Measurements from ENCODE around the gene CFHR1.
"Not testable (repeated sequence)": the region's sequence is repeated elsewhere in the genome, so short reads cannot be mapped to it uniquely, and the experiment has no call there.

CFHR1 gene

DNA sequence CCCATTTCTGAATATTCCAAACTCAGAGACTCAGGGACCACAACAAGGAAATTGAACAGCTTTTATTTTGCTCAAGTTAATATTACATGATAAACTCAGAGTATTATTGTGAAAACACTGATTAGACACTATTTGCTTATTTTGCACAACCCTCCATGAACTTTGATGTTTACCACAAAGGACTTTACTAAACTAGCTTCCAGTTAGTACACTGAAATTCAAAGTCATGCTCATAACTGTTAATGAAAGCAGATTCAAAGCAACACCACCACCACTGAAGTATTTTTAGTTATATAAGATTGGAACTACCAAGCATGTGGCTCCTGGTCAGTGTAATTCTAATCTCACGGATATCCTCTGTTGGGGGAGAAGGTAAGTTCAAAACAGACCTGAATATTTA lies at the start of gene CFHR1:
TSS of gene CFHR1 (plus strand) at position 201 of the 400 bp plus-strand sequence. CDS start at position 315, 114 bp downstream.
- DNase-seq, H3K4me1 Mint-ChIP-seq, H3K27ac Mint-ChIP-seq, H3K9me3 Mint-ChIP-seq, H3K36me3 Mint-ChIP-seq, H3K27me3 Mint-ChIP-seq, H3K4me3 Mint-ChIP-seq, CTCF ChIA-PET: not testable (repeated sequence)

DNA sequence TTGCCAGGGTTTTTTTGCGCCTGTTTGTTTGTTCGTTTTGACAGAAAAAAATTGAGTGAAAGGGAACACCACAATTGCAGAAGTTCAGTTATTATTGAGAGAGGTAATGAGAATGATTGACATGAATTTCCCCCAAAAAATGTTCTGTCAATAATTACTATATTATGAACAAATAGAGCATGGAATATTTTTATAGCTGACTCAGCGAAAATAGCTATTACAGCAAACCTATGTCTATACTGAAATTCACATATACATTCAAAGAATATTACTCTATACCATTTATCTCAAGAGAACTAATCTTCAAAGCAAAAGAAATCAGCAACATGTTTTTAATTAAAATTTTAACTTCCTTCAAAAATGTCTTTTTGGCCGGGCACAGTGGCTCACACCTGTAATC lies 49.7 kb upstream of the CFHR1 start:
- H3K27me3 Mint-ChIP-seq, H3K4me3 Mint-ChIP-seq, CTCF ChIA-PET, H3K4me1 Mint-ChIP-seq, H3K9me3 Mint-ChIP-seq, H3K36me3 Mint-ChIP-seq, H3K27ac Mint-ChIP-seq, DNase-seq: not testable (repeated sequence)

DNA sequence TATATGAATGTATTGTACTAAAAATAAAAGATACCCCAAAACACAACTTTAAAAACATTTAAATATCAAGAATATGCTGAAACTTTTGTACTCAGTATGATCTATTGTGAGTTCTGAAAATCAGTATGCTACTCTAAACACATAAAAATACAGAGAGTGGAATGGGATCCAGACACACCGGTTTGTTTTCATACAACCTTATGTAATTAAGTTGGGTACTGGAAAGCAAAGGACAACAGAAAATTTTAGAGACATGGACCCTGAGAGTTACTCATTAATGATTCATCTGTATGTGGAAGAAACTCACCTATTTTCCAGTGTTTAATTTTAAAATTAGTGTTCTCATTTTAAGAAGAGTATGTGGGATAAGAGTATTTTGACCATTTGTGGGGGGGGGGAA lies 45.8 kb upstream of the CFHR1 start:
- no peaks in the 10 kb centered on the region for H3K36me3 Mint-ChIP-seq
- H3K4me3 Mint-ChIP-seq = no peak overlapping the region
- H3K4me1 Mint-ChIP-seq = no peaks in the 10 kb centered on the region
- DNase-seq = no peak
- H3K27me3 Mint-ChIP-seq = no peaks in the 10 kb centered on the region
- no peaks in the 10 kb centered on the region for H3K9me3 Mint-ChIP-seq
- CTCF ChIA-PET = no interaction called here
- H3K27ac Mint-ChIP-seq = no peak overlapping the region

DNA sequence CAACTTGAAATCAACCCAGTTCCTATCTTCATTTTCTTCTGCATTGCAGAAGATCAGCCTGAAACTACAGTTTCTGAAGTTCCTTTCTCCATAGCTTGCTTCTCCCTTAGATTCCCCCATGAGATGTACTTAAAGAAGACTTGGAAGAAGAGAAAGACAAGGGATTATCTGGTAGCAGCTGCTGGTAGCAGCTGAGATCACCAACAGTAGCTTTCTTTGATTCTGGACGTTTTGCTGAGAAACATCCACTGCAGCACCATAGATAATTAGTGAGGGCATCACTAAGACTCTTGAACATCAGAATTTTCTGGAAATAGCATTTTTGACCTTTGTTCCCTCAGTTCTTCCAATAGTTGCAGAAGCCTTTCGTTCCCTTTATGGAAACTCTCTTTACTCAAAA lies 45.4 kb upstream of the CFHR1 start:
- no peak for DNase-seq
- Mint-ChIP-seq H3K27ac (no peak overlapping the region), H3K4me1 (no peaks in the 10 kb centered on the region), H3K36me3 (no peaks in the 10 kb centered on the region), H3K27me3 (no peaks in the 10 kb centered on the region), H3K9me3 (no peaks in the 10 kb centered on the region), H3K4me3 (no peak overlapping the region)
- CTCF ChIA-PET = no interaction called here

DNA sequence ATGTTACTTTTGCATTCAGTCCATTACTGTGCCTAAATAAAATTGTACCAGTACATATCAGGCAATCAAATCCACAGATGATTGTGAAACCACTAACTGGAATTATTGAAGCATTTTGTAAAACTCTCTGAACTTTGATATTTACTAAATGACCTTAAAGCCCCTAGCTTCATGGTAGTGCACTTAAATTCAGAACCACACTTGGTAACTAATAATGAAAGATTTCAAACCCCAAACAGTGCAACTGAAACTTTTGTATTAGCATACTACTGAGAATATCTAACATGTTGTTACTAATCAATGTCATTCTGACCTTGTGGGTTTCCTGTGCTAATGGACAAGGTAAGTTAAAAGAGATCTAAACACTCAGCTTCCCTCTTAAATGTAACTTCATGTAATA lies 44.9 kb upstream of the CFHR1 start, which contains the start of gene CFHR3:
TSS of gene CFHR3 (plus strand) at position 238 of the 400 bp plus-strand sequence. CDS start at position 285, 47 bp downstream.
- Mint-ChIP-seq H3K9me3 (no peaks in the 10 kb centered on the region), H3K36me3 (no peaks in the 10 kb centered on the region), H3K4me3 (no peak within 1 kb of the TSS), H3K27ac (no peak within 1 kb of the TSS), H3K4me1 (no peaks in the 10 kb centered on the region), H3K27me3 (no peaks in the 10 kb centered on the region)
- DNase-seq = no peak
- CTCF ChIA-PET = no interaction called here

DNA sequence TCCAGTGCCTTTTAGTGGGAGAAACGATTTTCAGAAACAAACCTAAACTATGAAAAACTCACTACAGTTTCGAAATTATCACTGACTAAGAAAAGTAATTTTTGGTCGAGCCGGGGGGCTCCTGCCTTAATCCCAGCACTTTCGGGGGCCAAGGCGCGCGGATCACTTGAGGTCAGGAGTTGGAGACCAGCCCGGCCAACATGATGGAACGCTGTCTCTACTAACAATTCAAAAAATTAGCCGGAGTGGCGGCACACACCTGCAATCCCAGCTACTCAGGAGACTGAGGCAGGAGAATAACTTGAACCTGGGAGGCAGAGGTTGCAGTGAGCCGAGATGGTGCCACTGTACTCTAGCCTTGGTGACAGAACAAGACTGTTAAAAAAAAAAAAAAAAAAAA lies 41.9 kb upstream of the CFHR1 start:
- Mint-ChIP-seq H3K36me3 (no peaks in the 10 kb centered on the region), H3K4me1 (no peaks in the 10 kb centered on the region), H3K4me3 (no peak overlapping the region), H3K27ac (no peak overlapping the region), H3K27me3 (no peaks in the 10 kb centered on the region), H3K9me3 (peaks cover 1% of the 10 kb centered on the region)
- CTCF ChIA-PET = no interaction called here
- DNase-seq = no peak

DNA sequence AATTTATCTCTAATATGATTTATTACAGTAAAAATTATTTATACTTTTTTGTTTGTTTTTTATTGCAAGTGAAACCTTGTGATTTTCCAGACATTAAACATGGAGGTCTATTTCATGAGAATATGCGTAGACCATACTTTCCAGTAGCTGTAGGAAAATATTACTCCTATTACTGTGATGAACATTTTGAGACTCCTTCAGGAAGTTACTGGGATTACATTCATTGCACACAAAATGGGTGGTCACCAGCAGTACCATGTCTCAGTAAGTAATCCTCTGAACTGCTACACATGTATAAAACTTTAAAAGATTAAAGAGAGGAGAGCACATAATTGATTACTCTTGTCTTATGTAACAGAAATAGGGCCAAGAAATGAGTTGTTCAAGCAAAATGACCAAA lies 40.4 kb upstream of the CFHR1 start:
- Mint-ChIP-seq H3K27me3 (no peaks in the 10 kb centered on the region), H3K36me3 (no peaks in the 10 kb centered on the region), H3K4me1 (no peaks in the 10 kb centered on the region), H3K27ac (no peak overlapping the region), H3K4me3 (no peak overlapping the region), H3K9me3 (peaks cover 2% of the 10 kb centered on the region)
- CTCF ChIA-PET = no interaction called here
- DNase-seq = no peak

DNA sequence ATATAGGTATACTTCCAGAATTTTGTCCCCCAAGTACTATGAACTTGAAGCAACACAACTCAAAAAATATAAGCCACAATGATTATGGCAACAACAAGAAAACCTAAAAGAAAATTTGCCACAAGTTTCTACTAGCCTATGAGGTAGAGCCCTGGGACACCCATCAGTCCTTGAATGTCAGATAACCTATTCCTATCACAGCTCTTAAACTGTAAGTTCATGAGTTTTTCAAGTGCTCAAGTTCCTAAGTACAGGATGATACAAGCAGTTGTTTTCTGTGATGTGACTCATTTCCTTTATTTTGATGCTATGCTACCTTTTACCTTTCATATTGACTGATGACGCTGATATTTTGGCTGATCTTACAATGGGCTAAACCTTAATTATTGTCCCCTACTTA lies 28.3 kb upstream of the CFHR1 start:
- CTCF ChIA-PET, H3K9me3 Mint-ChIP-seq, DNase-seq: not testable (repeated sequence)

DNA sequence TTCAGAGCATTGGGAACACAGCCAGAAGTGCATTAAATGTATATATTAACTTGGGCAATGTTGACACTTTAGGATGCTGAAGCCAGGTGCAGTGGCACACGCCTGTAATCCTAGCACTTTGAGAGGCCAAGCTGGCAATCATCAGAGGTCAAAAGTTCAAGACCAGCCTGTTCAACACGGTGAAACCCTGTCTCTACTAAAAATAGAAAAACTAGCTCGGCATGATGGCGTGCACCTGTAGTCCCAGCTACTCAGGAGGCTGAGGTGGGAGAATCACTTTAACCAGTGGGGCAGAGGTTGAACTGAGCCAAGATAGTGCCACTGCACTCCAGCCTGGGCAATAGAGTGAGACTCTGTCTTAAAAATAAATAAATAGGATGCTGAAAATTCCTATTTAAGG lies 25.4 kb upstream of the CFHR1 start:
- DNase-seq, H3K9me3 Mint-ChIP-seq, H3K27ac Mint-ChIP-seq, H3K27me3 Mint-ChIP-seq, H3K4me1 Mint-ChIP-seq, H3K4me3 Mint-ChIP-seq, H3K36me3 Mint-ChIP-seq, CTCF ChIA-PET: not testable (repeated sequence)

More for the DNA sequence above, 28.3 kb upstream of the CFHR1 start:
- not testable (repeated sequence) for H3K27me3 Mint-ChIP-seq, H3K4me1 Mint-ChIP-seq, H3K4me3 Mint-ChIP-seq, H3K36me3 Mint-ChIP-seq, H3K27ac Mint-ChIP-seq

DNA sequence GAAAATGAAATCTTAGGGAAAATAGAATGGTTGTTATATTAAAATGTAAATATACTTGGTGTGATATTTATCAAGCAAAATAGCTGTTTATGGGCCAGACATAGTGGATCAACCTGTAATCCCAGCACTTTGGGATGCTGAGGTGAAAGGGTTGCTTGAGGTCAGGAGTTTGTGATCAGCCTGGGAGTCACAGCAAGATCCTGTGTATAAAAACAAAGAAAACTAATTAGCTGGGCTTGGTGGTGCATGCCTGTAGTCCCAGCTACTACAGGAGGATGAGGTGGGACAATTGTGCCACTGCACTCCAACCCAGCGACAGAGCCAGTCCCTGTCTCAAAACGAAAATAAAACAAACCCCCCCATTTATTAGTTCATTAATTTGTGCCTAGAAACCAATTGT lies 21.6 kb upstream of the CFHR1 start:
- Mint-ChIP-seq H3K9me3 (no peaks in the 10 kb centered on the region), H3K4me1 (no peaks in the 10 kb centered on the region), H3K4me3 (no peak overlapping the region), H3K27ac (no peak overlapping the region), H3K36me3 (no peaks in the 10 kb centered on the region), H3K27me3 (no peaks in the 10 kb centered on the region)
- no peak for DNase-seq
- CTCF ChIA-PET = no interaction called here

DNA sequence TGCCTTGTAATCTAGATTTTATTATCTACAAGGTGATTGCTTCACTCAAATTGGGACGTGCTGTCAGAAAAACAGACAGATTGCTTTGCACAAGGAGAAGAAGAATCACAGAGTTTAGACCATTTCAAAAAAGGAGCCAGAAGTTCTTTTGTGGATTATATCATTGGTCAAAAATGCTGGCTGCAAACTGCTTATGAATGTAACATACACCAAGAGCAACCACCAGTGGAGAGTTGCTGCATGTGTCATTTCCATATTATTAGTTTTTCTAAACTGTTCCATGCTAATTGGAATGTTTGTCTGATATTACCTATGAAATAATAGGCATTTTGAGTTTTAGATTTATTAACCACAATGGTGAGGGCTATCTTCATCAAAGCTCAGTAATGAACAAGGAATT lies 17.6 kb upstream of the CFHR1 start:
- H3K4me1 Mint-ChIP-seq, H3K36me3 Mint-ChIP-seq, H3K27ac Mint-ChIP-seq, H3K9me3 Mint-ChIP-seq, H3K4me3 Mint-ChIP-seq, DNase-seq, CTCF ChIA-PET, H3K27me3 Mint-ChIP-seq: not testable (repeated sequence)

DNA sequence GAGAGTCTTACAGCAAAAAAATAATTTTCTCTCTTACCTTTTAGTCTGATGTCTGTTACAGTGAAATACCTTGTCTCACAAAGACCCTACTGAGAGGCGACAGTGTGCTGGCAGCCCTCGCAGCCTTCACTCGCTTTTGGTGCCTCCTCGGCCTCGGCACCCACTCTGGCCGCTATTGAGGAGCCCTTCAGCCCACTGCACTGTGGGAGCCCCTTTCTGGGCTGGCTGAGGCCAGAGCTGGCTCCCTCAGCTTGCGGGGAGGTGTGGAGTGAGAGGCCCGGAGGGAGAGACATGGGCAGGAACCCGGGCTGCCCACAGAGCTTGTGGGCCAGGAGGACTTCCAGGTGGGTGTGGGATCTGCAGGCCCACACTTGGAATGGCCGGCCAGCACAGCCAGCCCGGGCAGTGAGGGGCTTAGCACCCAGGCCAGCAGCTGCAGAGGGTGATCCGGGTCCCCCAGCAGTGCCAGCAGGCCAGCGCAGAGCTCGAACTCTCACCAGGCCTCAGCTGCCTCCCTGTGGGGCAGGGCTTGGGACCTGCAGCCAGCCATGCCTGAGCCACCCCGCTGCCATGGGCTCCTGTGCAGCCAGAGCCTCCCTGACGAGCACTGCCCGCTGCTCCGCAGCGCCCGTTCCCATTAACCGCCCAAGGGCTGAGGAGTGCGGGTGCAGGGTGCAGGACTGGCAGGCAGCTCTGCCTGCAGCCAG lies 10.8 kb upstream of the CFHR1 start:
- no peak for DNase-seq
- H3K9me3 Mint-ChIP-seq = no peaks in the 10 kb centered on the region
- no peak overlapping the region for H3K4me3 Mint-ChIP-seq
- no peaks in the 10 kb centered on the region for H3K4me1 Mint-ChIP-seq
- CTCF ChIA-PET = interaction anchor here (1.1 kb wide), 1 partner anchor 19 kb away, joined by 3 read pairs; no protein-coding TSS in a partner anchor
- H3K27ac Mint-ChIP-seq = no peak overlapping the region
- no peaks in the 10 kb centered on the region for H3K36me3 Mint-ChIP-seq
- H3K27me3 Mint-ChIP-seq = no peaks in the 10 kb centered on the region

DNA sequence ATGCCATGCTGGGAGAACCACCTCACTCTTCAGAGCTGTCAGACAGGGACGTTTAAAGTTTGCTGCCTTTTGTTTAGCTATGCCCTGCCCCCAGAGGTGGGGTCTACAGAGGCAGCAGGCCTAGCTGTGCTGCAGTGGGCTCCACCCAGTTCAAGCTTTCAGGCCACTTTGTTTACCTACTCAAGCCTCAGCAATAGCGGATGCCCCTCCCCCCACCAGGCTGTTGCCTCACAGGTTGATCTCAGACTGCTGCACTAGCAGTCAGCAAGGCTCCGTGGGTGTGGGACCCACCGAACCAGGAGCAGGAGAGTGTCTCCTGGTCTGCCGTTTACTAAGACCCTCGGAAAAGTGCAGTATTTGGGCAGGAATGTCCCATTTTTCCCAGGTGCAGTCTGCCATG lies 2.1 kb upstream of the CFHR1 start:
- CTCF ChIA-PET, H3K4me3 Mint-ChIP-seq, DNase-seq, H3K9me3 Mint-ChIP-seq, H3K4me1 Mint-ChIP-seq, H3K27me3 Mint-ChIP-seq, H3K27ac Mint-ChIP-seq, H3K36me3 Mint-ChIP-seq: not testable (repeated sequence)

DNA sequence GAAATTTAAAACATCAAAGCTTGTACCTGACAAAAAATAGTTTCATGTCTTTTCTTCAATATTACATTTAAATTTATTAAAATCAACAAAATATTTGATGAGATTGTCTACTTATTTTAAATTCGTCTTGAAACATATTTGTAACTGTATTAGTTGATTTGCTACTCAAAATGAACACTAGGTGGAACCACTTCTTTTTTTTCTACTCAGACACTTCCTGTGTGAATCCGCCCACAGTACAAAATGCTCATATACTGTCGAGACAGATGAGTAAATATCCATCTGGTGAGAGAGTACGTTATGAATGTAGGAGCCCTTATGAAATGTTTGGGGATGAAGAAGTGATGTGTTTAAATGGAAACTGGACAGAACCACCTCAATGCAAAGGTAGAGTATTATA lies 8.3 kb downstream of the CFHR1 start:
- not testable (repeated sequence) for DNase-seq, H3K36me3 Mint-ChIP-seq, H3K4me3 Mint-ChIP-seq, H3K27ac Mint-ChIP-seq, H3K9me3 Mint-ChIP-seq, H3K27me3 Mint-ChIP-seq, H3K4me1 Mint-ChIP-seq
- CTCF ChIA-PET = interaction anchor here (1.4 kb wide), 1 partner anchor 19 kb away, joined by 3 read pairs; no protein-coding TSS in a partner anchor

DNA sequence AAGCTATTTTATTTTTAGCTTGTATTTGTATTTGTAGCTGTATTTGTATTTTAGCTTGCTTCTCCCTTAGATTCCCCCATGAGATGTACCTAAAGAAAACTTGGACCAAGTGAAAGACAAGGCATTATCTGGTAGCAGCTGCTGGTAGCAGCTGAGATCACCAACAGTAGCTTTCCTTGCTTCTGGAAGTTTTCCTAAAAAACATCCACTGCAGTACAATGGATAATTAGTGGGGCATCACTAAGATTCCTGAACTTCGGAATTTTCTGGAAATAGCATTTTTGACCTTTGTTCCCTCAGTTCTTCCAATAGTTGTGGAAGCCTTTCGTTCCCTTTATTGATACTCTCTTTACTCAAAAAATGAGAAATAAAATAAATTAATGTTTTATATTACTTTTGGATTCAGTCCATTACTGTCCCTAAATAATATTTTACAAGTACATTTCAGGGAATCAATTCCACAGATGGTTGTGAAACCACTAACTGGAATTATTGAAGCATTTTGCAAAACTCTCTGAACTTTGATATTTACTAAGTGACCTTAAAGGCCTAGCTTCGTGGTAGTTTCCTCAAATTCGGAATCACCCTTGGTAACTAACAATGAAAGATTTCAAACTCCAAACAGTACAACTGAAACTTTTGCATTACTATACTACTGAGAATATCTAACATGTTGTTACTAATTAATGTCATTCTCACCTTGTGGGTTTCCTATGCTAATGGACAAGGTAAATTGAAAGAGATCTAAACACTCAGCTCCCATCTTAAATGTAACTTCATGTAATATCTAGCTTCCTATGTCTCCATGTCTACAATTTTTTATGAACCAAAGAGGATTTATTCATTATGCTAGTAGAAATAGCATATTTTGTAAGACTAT lies 30.3 kb downstream of the CFHR1 start:
- CTCF ChIA-PET, H3K36me3 Mint-ChIP-seq, H3K4me3 Mint-ChIP-seq, H3K27ac Mint-ChIP-seq, H3K9me3 Mint-ChIP-seq, H3K27me3 Mint-ChIP-seq, DNase-seq, H3K4me1 Mint-ChIP-seq: not testable (repeated sequence)
